GM19099 (cell line): ENCODE data around the gene E2F1.

Experiments
- POLR2A ChIP-seq: IDR thresholded peaks from 3 replicates; pipeline ENCODE4 v1.6.1; 2011; ENCODE audit warnings: low read depth; ENCODE audit not compliant: insufficient read length; ENCODE audit errors: extremely low read depth

Gene E2F1

GRCh38 chr20:33701629-33702450 is 15.7 kb upstream of the E2F1 start:
- TF ChIP-seq POLR2A = no peak

- no peak for TF ChIP-seq POLR2A
Observed at GRCh38 chr20:33697129-33697528, 10.9 kb upstream of the E2F1 start.

GRCh38 chr20:33696448-33696847 is 10.3 kb upstream of the E2F1 start:
- no peak for TF ChIP-seq POLR2A

GRCh38 chr20:33694639-33695012 is 8.4 kb upstream of the E2F1 start:
- TF ChIP-seq POLR2A = no peak

GRCh38 chr20:33693741-33694638 is 7.8 kb upstream of the E2F1 start:
- no peak for TF ChIP-seq POLR2A

- no peak for TF ChIP-seq POLR2A
Observed at GRCh38 chr20:33693289-33693688, 7.1 kb upstream of the E2F1 start.

- TF ChIP-seq POLR2A = no peak
Observed at GRCh38 chr20:33689973-33690372, 3.8 kb upstream of the E2F1 start.

GRCh38 chr20:33689493-33689892 is 3.3 kb upstream of the E2F1 start:
- no peak for TF ChIP-seq POLR2A

- TF ChIP-seq POLR2A = no peak
Observed at GRCh38 chr20:33688938-33689424, 2.8 kb upstream of the E2F1 start.

- no peak for TF ChIP-seq POLR2A
Observed at GRCh38 chr20:33687993-33688937, 2.1 kb upstream of the E2F1 start.

GRCh38 chr20:33687370-33687915 is 1.3 kb upstream of the E2F1 start:
- TF ChIP-seq POLR2A = no peak

- no peak for TF ChIP-seq POLR2A
Observed at GRCh38 chr20:33686984-33687366, 790 bp upstream of the E2F1 start.

GRCh38 chr20:33685328-33686099 is 671 bp downstream of the E2F1 start:
- peak; percentile 52 for TF ChIP-seq POLR2A
